Measurements from ENCODE around the gene CFAP77. TPM values are rescaled to one million over a fixed set of nuclear protein-coding genes. Genes with fewer than 3 reads are reported as not detected.

The CFAP77 gene
- polyA plus RNA-seq, 1 donor, result 0.13 TPM

DNA sequence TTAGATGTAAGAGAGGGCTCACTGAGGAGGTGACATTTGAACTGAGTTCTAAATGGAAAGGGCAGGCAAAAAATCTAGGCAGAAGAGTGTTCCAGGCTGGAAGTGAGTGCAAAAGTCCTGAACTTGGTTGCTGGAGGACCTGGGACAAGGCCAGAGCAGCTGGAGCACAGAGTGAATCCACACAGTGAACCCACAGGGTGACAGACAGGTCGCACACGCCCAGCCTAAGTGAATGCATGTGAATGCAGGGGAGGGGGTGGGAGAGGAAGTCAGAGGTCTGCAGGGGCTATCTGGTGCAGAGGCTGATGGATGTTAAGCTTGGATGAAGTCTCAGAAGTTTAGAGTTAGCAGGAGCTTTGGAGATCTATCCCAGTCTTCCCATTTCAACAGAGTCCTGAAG, 2.8 kb upstream of the CFAP77 start:
- Histone ChIP-seq H3K27ac (ENCODE audit: low read length) (no peak overlapping the region), H3K4me3 (ENCODE audit: low read length) (peak overlapping the region; percentile 82)

DNA sequence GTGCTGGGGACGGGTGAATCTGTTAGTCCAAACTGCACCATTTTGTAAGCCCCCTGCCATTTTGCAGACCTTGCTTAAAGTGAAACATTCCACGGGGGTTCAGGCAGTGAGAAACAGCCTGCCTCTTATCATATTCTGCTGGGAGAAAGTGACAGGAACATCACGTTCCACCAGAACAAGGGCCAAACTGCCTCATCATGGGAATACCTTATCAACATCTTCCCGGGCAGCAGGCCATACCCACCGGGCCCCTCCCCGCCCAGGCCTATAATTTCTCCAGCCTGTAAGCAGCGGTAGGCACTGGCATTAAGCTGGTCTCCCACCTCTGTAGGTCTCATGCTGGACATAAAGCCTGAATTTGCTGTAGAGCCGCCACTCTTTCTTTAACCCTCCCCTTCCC, 1.5 kb upstream of the CFAP77 start:
- no peak for DNase-seq
- Histone ChIP-seq H3K36me3 (ENCODE audit: control insufficient read depth, insufficient read depth, low read length) (peaks cover 2% of the 10 kb centered on the region), H3K4me1 (ENCODE audit: control insufficient read depth, insufficient read depth, low read length) (peaks cover 10% of the 10 kb centered on the region), H3K9me3 (ENCODE audit: control insufficient read depth, low read depth, low read length) (no peaks in the 10 kb centered on the region), H3K27me3 (ENCODE audit: control insufficient read depth, insufficient read depth, low read length) (peaks cover 48% of the 10 kb centered on the region), H3K4me3 (ENCODE audit: low read length) (no peak overlapping the region), H3K27ac (ENCODE audit: low read length) (no peak overlapping the region)
- WGBS (ENCODE audit: insufficient coverage, low lambda C conversion rate), result 80% methylated on average over 1 of the region's 8 CpGs

More for the DNA sequence above, 2.8 kb upstream of the CFAP77 start:
- WGBS (ENCODE audit: insufficient coverage, low lambda C conversion rate), result no CpG with 5 or more reads among the region's 2 CpGs
- peaks cover 39% of the 10 kb centered on the region for H3K27me3 ChIP-seq (ENCODE audit: control insufficient read depth, insufficient read depth, low read length)
- H3K4me1 ChIP-seq (ENCODE audit: control insufficient read depth, insufficient read depth, low read length), result peaks cover 10% of the 10 kb centered on the region
- H3K9me3 ChIP-seq (ENCODE audit: control insufficient read depth, low read depth, low read length), result no peaks in the 10 kb centered on the region
- peaks cover 8% of the 10 kb centered on the region for H3K36me3 ChIP-seq (ENCODE audit: control insufficient read depth, insufficient read depth, low read length)
- DNase-seq, result no peak

DNA sequence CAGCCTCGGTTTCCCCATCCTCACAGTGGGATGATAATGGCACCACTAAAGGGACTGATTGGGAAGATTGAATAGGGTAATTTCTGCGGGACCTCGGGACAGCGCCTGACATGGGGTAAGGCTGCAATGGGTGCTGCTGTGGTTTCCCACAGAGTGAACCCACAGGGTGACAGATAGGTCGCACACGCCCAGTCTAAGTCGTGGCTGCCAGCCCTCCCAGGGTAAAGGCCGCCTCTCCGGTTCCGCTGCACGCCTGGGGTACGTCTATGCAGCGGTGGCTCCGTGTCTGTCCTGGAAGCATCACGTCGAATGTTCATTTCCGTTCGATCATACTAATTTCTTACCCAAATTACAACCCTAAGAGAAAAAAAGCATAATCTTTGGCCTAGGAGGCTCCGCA, 631 bp downstream of the CFAP77 start:
- Histone ChIP-seq H3K4me1 (ENCODE audit: control insufficient read depth, insufficient read depth, low read length) (peaks cover 10% of the 10 kb centered on the region), H3K27ac (ENCODE audit: low read length) (no peak overlapping the region), H3K9me3 (ENCODE audit: control insufficient read depth, low read depth, low read length) (no peaks in the 10 kb centered on the region), H3K27me3 (ENCODE audit: control insufficient read depth, insufficient read depth, low read length) (peaks cover 69% of the 10 kb centered on the region), H3K4me3 (ENCODE audit: low read length) (no peak overlapping the region), H3K36me3 (ENCODE audit: control insufficient read depth, insufficient read depth, low read length) (no peaks in the 10 kb centered on the region)
- WGBS (ENCODE audit: insufficient coverage, low lambda C conversion rate), result no CpG with 5 or more reads among the region's 19 CpGs
- DNase-seq, result no peak

- no peak overlapping the region for H3K4me3 ChIP-seq (ENCODE audit: low read length)
- peaks cover 73% of the 10 kb centered on the region for H3K27me3 ChIP-seq (ENCODE audit: control insufficient read depth, insufficient read depth, low read length)
- DNase-seq, result peak; percentile 27 to 55
- H3K27ac ChIP-seq (ENCODE audit: low read length), result no peak overlapping the region
- no peaks in the 10 kb centered on the region for H3K9me3 ChIP-seq (ENCODE audit: control insufficient read depth, low read depth, low read length)
- WGBS (ENCODE audit: insufficient coverage, low lambda C conversion rate), result no CpG with 5 or more reads among the region's 20 CpGs
- peaks cover 7% of the 10 kb centered on the region for H3K4me1 ChIP-seq (ENCODE audit: control insufficient read depth, insufficient read depth, low read length)
- H3K36me3 ChIP-seq (ENCODE audit: control insufficient read depth, insufficient read depth, low read length), result no peaks in the 10 kb centered on the region
These were observed 1.1 kb downstream of the CFAP77 start for GRCh38 chr9:132411091-132411508.

- WGBS (ENCODE audit: insufficient coverage, low lambda C conversion rate), result no CpG with 5 or more reads among the region's 8 CpGs
- H3K36me3 ChIP-seq (ENCODE audit: control insufficient read depth, insufficient read depth, low read length), result no peaks in the 10 kb centered on the region
- DNase-seq, result no peak
- H3K27me3 ChIP-seq (ENCODE audit: control insufficient read depth, insufficient read depth, low read length), result peaks cover 73% of the 10 kb centered on the region
- H3K4me1 ChIP-seq (ENCODE audit: control insufficient read depth, insufficient read depth, low read length), result peaks cover 7% of the 10 kb centered on the region
- no peak overlapping the region for H3K27ac ChIP-seq (ENCODE audit: low read length)
- H3K4me3 ChIP-seq (ENCODE audit: low read length), result no peak overlapping the region
- H3K9me3 ChIP-seq (ENCODE audit: control insufficient read depth, low read depth, low read length), result no peaks in the 10 kb centered on the region
These were observed 2.1 kb downstream of the CFAP77 start for GRCh38 chr9:132412089-132412488.

- Histone ChIP-seq H3K27me3 (ENCODE audit: control insufficient read depth, insufficient read depth, low read length) (peaks cover 83% of the 10 kb centered on the region), H3K4me1 (ENCODE audit: control insufficient read depth, insufficient read depth, low read length) (peaks cover 7% of the 10 kb centered on the region)
- 40% methylated on average over 1 of the region's 5 CpGs for WGBS (ENCODE audit: insufficient coverage, low lambda C conversion rate)
These were observed 3.9 kb downstream of the CFAP77 start for GRCh38 chr9:132413926-132414325.

DNA sequence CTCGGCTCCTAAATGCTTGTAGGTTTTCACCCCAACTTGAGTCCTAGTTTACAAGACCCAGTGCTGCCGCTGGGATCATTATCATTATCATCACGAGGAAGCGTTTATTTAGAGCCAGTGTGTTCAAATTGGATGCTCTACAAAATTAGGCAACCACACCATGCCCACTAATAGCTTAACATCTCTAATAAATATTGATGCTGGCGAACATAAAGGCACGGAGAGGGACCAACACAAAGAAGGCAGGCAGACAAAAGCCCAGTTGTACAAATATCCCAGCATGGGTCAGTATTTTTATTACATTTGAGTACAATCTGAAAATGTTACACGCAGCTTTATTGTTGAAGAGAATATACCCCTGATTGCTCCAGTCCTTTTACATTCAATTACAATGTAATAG, 4.7 kb downstream of the CFAP77 start:
- DNase-seq, result no peak
- H3K27me3 ChIP-seq (ENCODE audit: control insufficient read depth, insufficient read depth, low read length), result peaks cover 83% of the 10 kb centered on the region
- no peaks in the 10 kb centered on the region for H3K9me3 ChIP-seq (ENCODE audit: control insufficient read depth, low read depth, low read length)
- peaks cover 7% of the 10 kb centered on the region for H3K4me1 ChIP-seq (ENCODE audit: control insufficient read depth, insufficient read depth, low read length)
- H3K36me3 ChIP-seq (ENCODE audit: control insufficient read depth, insufficient read depth, low read length), result no peaks in the 10 kb centered on the region
- H3K4me3 ChIP-seq (ENCODE audit: low read length), result no peak overlapping the region
- no peak overlapping the region for H3K27ac ChIP-seq (ENCODE audit: low read length)
- WGBS (ENCODE audit: insufficient coverage, low lambda C conversion rate), result 67% methylated on average over 1 of the region's 7 CpGs

More at GRCh38 chr9:132413926-132414325, 3.9 kb downstream of the CFAP77 start:
- no peak overlapping the region for H3K27ac ChIP-seq (ENCODE audit: low read length)
- no peak for DNase-seq
- no peaks in the 10 kb centered on the region for H3K9me3 ChIP-seq (ENCODE audit: control insufficient read depth, low read depth, low read length)
- H3K4me3 ChIP-seq (ENCODE audit: low read length), result no peak overlapping the region
- no peaks in the 10 kb centered on the region for H3K36me3 ChIP-seq (ENCODE audit: control insufficient read depth, insufficient read depth, low read length)

DNA sequence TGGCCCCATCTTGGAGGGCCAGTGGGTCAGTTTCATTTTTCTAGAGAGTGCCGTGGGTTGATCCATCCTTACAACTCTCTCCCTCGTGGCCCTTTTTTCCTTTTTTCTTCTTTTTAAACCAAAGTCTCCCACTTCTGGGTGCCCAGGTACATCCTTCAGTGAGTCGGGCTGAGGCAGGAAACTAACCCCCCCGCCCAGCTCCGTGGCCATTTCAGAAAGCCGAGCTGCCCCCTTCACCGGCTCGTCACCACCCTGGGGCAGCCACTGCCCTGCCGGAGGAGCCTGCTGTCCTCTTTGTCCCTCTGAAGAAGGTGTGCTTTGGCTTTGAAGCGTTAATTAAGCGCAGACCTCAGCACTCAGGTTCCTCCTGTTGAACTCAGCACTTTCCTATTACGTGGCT, 5.2 kb downstream of the CFAP77 start:
- DNase-seq, result no peak
- H3K36me3 ChIP-seq (ENCODE audit: control insufficient read depth, insufficient read depth, low read length), result no peaks in the 10 kb centered on the region
- no CpG with 5 or more reads among the region's 12 CpGs for WGBS (ENCODE audit: insufficient coverage, low lambda C conversion rate)
- no peak overlapping the region for H3K27ac ChIP-seq (ENCODE audit: low read length)
- H3K9me3 ChIP-seq (ENCODE audit: control insufficient read depth, low read depth, low read length), result no peaks in the 10 kb centered on the region
- no peak overlapping the region for H3K4me3 ChIP-seq (ENCODE audit: low read length)
- H3K4me1 ChIP-seq (ENCODE audit: control insufficient read depth, insufficient read depth, low read length), result peaks cover 7% of the 10 kb centered on the region
- H3K27me3 ChIP-seq (ENCODE audit: control insufficient read depth, insufficient read depth, low read length), result peaks cover 80% of the 10 kb centered on the region

- H3K27me3 ChIP-seq (ENCODE audit: control insufficient read depth, insufficient read depth, low read length), result peaks cover 73% of the 10 kb centered on the region
These were observed 8.8 kb downstream of the CFAP77 start for GRCh38 chr9:132418726-132419363.

DNA sequence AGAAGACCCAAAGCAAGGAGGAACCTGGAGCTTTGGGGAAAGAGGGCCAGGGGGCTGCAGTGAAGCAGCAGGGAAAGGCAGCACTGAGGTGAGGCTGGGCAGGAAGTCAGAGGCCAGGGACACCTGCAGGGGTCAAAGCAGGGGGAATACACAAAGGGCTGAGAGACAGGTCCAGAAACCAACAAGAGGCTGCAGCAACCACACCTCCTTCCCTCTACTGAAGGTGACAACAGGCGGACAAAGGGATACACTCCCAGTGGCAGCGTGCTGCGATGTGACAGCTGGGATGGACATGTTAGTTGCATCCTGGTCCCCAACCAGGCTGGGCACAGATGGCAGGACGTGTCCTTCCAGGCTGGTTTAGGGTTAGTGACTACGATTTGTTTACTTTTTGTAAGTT, 12.6 kb downstream of the CFAP77 start:
- H3K9me3 ChIP-seq (ENCODE audit: control insufficient read depth, low read depth, low read length), result no peaks in the 10 kb centered on the region
- no peak for DNase-seq
- no CpG with 5 or more reads among the region's 5 CpGs for WGBS (ENCODE audit: insufficient coverage, low lambda C conversion rate)
- no peak overlapping the region for H3K27ac ChIP-seq (ENCODE audit: low read length)
- no peak overlapping the region for H3K4me3 ChIP-seq (ENCODE audit: low read length)
- H3K36me3 ChIP-seq (ENCODE audit: control insufficient read depth, insufficient read depth, low read length), result no peaks in the 10 kb centered on the region
- no peaks in the 10 kb centered on the region for H3K4me1 ChIP-seq (ENCODE audit: control insufficient read depth, insufficient read depth, low read length)
- peaks cover 83% of the 10 kb centered on the region for H3K27me3 ChIP-seq (ENCODE audit: control insufficient read depth, insufficient read depth, low read length)

More at GRCh38 chr9:132418726-132419363, 8.8 kb downstream of the CFAP77 start:
- Histone ChIP-seq H3K36me3 (ENCODE audit: control insufficient read depth, insufficient read depth, low read length) (no peaks in the 10 kb centered on the region), H3K9me3 (ENCODE audit: control insufficient read depth, low read depth, low read length) (no peaks in the 10 kb centered on the region), H3K4me3 (ENCODE audit: low read length) (no peak overlapping the region), H3K4me1 (ENCODE audit: control insufficient read depth, insufficient read depth, low read length) (no peaks in the 10 kb centered on the region), H3K27ac (ENCODE audit: low read length) (no peak overlapping the region)
- no peak for DNase-seq
- no CpG with 5 or more reads among the region's 5 CpGs for WGBS (ENCODE audit: insufficient coverage, low lambda C conversion rate)

DNA sequence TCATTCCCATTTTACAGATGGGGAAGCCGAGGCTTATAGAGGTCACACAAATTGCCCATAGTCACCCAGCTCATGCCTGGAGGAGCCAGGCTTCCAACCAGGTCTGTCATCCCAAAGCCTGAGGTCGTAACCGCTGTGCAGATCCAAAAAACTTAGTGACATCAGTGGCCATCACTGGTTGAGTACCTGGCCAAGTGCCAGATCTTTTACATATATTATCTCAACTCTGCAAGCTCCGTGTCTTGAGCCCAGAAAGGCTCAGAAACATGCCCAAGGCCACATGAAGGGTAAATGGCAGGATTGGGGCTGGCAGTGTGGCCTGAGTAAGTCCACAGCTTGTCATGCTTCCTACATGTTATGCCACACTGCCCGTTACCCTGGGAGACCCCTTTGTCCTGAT, 13.5 kb downstream of the CFAP77 start:
- Histone ChIP-seq H3K27me3 (ENCODE audit: control insufficient read depth, insufficient read depth, low read length) (peaks cover 80% of the 10 kb centered on the region), H3K27ac (ENCODE audit: low read length) (no peak overlapping the region), H3K4me1 (ENCODE audit: control insufficient read depth, insufficient read depth, low read length) (no peaks in the 10 kb centered on the region), H3K36me3 (ENCODE audit: control insufficient read depth, insufficient read depth, low read length) (no peaks in the 10 kb centered on the region), H3K4me3 (ENCODE audit: low read length) (no peak overlapping the region), H3K9me3 (ENCODE audit: control insufficient read depth, low read depth, low read length) (no peaks in the 10 kb centered on the region)
- DNase-seq, result no peak
- WGBS (ENCODE audit: insufficient coverage, low lambda C conversion rate), result no CpG with 5 or more reads among the region's 5 CpGs
